Spleen (tissue), 11 donors: ENCODE measurements around the gene UBASH3B. TPM values are rescaled to one million over a fixed set of nuclear protein-coding genes. Genes with fewer than 3 reads are reported as not detected.

Experiments
- DNase-seq: peaks from one replicate; pipeline ENCODE4 v3.0.0-alpha.2; 2020
- H3K27ac ChIP-seq, 8 donors: fragments of 200-600 bp; sonication (generic) in 7 of 8; 1 replicate in 4 of 8; 2 replicates in 4 of 8; pipeline versions ENCODE4 v1.5.0 to v1.8.0; 2016 to 2021; ENCODE audit warnings: inconsistent platforms in 4 of 8, mild to moderate bottlenecking in 4 of 8, moderate library complexity in 1 of 8
- H3K27me3 ChIP-seq, 7 donors: fragments of 200-600 bp; sonication (generic) in 6 of 7; replicated peaks in 1 of 7; 1 replicate in 4 of 7; 2 replicates in 3 of 7; pipeline versions ENCODE4 v1.5.0 to v1.8.0; 2016 to 2021; ENCODE audit warnings: inconsistent platforms in 3 of 7, mild to moderate bottlenecking in 1 of 7
- H3K36me3 ChIP-seq, 6 donors: fragments of 200-600 bp; sonication (generic) in 5 of 6; 1 replicate in 4 of 6; 2 replicates in 2 of 6; pipeline versions ENCODE4 v1.5.0 to v1.8.0; 2016 to 2021; ENCODE audit warnings: inconsistent platforms in 2 of 6
- H3K4me1 ChIP-seq, 6 donors: fragments of 200-600 bp; sonication (generic) in 5 of 6; 1 replicate in 3 of 6; 2 replicates in 3 of 6; pipeline versions ENCODE4 v1.5.0 to v1.8.0; 2016 to 2021; ENCODE audit warnings: inconsistent platforms in 3 of 6
- H3K4me3 ChIP-seq, 8 donors: fragments of 200-600 bp; sonication (generic) in 7 of 8; 1 replicate in 4 of 8; 2 replicates in 4 of 8; pipeline versions ENCODE4 v1.5.0 to v1.8.0; 2016 to 2021; ENCODE audit warnings: inconsistent platforms in 4 of 8, mild to moderate bottlenecking in 4 of 8, moderate library complexity in 2 of 8
- H3K9me3 ChIP-seq, 8 donors: fragments of 200-600 bp; sonication (generic) in 7 of 8; 1 replicate in 4 of 8; 2 replicates in 4 of 8; pipeline versions ENCODE4 v1.5.0 to v1.8.0; 2016 to 2021; ENCODE audit warnings: inconsistent platforms in 4 of 8
- CTCF ChIP-seq, 11 experiments: fragments of 200-600 bp in 7 of 11; fragments of 450-650 bp in 4 of 11; sonication (generic) in 4 of 11; IDR thresholded peaks in 8 of 11; conservative IDR thresholded peaks in 3 of 11; 1 replicate in 7 of 11; 2 replicates in 4 of 11; pipeline versions ENCODE4 v1.4.0 to v1.8.0; 2016 to 2021; ENCODE audit warnings: antibody characterized with exemption in 11 of 11, inconsistent platforms in 4 of 11, mild to moderate bottlenecking in 1 of 11
- POLR2A ChIP-seq, 3 donors: fragments of 450-650 bp; IDR thresholded peaks; one replicate each; pipeline ENCODE4 v1.5.1; 2017; ENCODE audit warnings: antibody characterized with exemption in 3 of 3, mild to moderate bottlenecking in 1 of 3
- POLR2AphosphoS5 ChIP-seq, 3 donors: sonication (generic); formaldehyde crosslinking; IDR thresholded peaks; one replicate each; pipeline ENCODE4 v1.5.1; 2017; ENCODE audit warnings: antibody characterized with exemption in 3 of 3
- WGBS, 5 donors: extraction: QIAGEN DNeasy Blood & Tissue Kit in 3 of 5; methylation state at CpG; one replicate each; pipeline versions ENCODE4 v1.1.5 to v1.1.7; 2013 to 2018; 5-methylcytosine and 5-hydroxymethylcytosine counted together
- intact Hi-C: fragments of 100-400 bp; cut with DNase I; formaldehyde crosslinking; loops from one replicate; pipeline ENCODE4 v1.15.0; 2023; ENCODE audit warnings: low total_unique reads
- polyA plus RNA-seq, 3 donors: library from polyadenylated mRNA; stranded (reverse); fragments of 200-250 nt; gene quantifications; one replicate each; pipeline ENCODE4 v1.2.1, GENCODE V29; 2013
- total RNA-seq, 7 donors: library from RNA; depleted of rRNA in 3 of 7; stranded (reverse); fragments of >200 nt in 3 of 7; fragmentation: NEBNext Ultra II Directional in 4 of 7; extraction: Animal tissue kit (Norgen Biotek cat#: 25700) in 4 of 7; gene quantifications; one replicate each; pipeline versions ENCODE4 v1.1.0 to v1.2.1, GENCODE V29; 2016 to 2021
- donor health status: healthy with polysubstance abuse.
- donor health status: DM: no; HTN: no; CAD: no; lungs with moderate emphysema.
- donor health status: DM: no; HTN: no; CAD: no.
- donor health status: Bipolar disorder and iron deficiency.
- donor health status: healthy.
- donor health status: DM: no; HTN: no; CAD: no.
- donor health status: DM: yes; HTN: yes; CAD: no.

UBASH3B gene
- total and polyA plus RNA-seq, 10 donors, result 4.4 to 190 (median 77.9) TPM

- Histone ChIP-seq H3K27ac (peak overlapping the region; percentile 17 to 89 (median 85)), H3K36me3 (peaks cover 0 to 9% (median 0%) of the 10 kb centered on the region in 6 donors), H3K4me1 (peaks cover 43 to 100% (median 72%) of the 10 kb centered on the region in 6 donors), H3K27me3 (no peaks in the 10 kb centered on the region), H3K9me3 (no peaks in the 10 kb centered on the region), H3K4me3 (no peak overlapping the region)
- no peak for TF ChIP-seq POLR2A (IDR thresholded peaks at IDR 0.05)
- no peak for TF ChIP-seq POLR2AphosphoS5 (IDR thresholded peaks at IDR 0.05)
- TF ChIP-seq CTCF (IDR thresholded peaks at IDR 0.05 in 8 of 11, conservative IDR thresholded peaks at IDR 0.05 in 3 of 11), result no peak
- whole genome bisulfite sequencing, 5 donors, result 65 to 91% (median 71%) methylated on average over 6 of the region's 6 CpGs
- intact Hi-C loops, result no loop called here
- no peak for DNase-seq
These were observed 36.9 kb downstream of the UBASH3B start for GRCh38 chr11:122692444-122692843.

DNA sequence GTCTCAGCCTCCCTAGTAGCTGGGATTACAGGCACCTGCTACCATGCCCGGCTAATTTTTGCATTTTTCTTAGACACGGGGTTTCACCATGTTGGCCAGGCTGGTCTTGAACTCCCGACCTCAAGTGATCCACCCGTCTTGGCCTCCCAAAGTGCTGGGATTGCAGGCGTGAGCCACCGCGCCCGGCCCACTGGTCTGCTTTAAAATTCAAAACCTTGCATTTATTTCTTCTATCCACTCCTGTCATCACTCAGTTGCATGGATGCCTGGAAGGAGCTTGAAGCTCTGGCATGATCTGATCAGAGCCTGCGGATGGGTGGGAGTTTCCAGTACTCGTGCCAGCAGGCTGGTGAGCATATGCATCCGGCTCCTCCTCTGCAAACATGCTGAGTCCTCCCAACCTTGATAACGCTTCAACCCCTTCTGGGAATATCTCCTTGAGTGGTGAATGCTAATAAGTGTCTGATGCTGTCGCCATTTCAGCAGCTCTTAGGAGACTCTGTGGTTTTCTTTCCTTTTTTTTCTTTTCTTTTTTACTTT is 39.6 kb downstream of the UBASH3B start:
- TF ChIP-seq POLR2A (IDR thresholded peaks at IDR 0.05) (no peak), POLR2AphosphoS5 (IDR thresholded peaks at IDR 0.05) (peak in 2 of 3 donors; percentile 63 to 70)
- no peaks in the 10 kb centered on the region for H3K36me3 ChIP-seq
- DNase-seq, result no peak
- H3K27me3 ChIP-seq, result no peaks in the 10 kb centered on the region
- H3K4me1 ChIP-seq, result peaks cover 50 to 100% (median 81%) of the 10 kb centered on the region in 6 donors
- H3K27ac ChIP-seq, result peak overlapping the region in 6 of 8 donors; percentile 26 to 88 (median 80)
- no peak overlapping the region for H3K4me3 ChIP-seq
- 75 to 79% (median 76%) methylated on average over 13 of the region's 13 CpGs for WGBS, 5 donors
- intact Hi-C loops, result no loop called here
- H3K9me3 ChIP-seq, result no peaks in the 10 kb centered on the region

- Histone ChIP-seq H3K4me3 (peak overlapping the region in 1 of 8 donors; percentile 45), H3K27me3 (no peaks in the 10 kb centered on the region), H3K9me3 (no peaks in the 10 kb centered on the region), H3K36me3 (no peaks in the 10 kb centered on the region), H3K27ac (peak overlapping the region; percentile 11 to 88 (median 78)), H3K4me1 (peaks cover 41 to 100% (median 77%) of the 10 kb centered on the region in 6 donors)
- intact Hi-C loops, result no loop called here
- 17 to 55% (median 25%) methylated on average over 11 of the region's 11 CpGs for WGBS, 5 donors
- peak in 1 of 3 donors; percentile 53 for TF ChIP-seq POLR2AphosphoS5 (IDR thresholded peaks at IDR 0.05)
- no peak for TF ChIP-seq CTCF (IDR thresholded peaks at IDR 0.05 in 8 of 11, conservative IDR thresholded peaks at IDR 0.05 in 3 of 11)
- DNase-seq, result peak; percentile 82
These were observed 41.1 kb downstream of the UBASH3B start for GRCh38 chr11:122696662-122697061.

DNA sequence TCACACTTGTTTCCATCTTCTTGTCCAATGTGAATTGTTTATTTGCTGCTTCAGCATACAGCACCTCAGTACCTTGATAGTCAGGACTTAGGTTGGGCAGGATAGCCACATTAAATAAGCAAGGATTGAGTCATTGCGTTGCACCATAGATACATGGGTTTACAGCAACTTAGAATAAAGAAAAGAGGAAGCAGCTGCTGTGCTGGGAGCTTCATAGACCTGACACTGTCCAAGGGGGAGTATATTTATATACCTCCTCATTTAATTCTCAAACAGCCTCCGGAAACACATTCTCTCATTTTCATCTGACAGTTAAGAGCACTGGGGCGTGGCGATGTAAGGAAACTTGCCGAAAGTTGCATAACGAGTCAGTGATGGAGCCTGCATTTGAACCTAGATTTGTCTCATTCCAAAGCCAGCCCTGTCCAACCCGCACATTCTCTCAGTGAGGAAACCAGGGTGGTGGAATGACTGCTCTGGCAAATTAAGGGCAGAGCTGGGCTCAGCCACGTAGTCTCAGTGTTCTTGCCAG is 42.2 kb downstream of the UBASH3B start:
- H3K9me3 ChIP-seq, result no peaks in the 10 kb centered on the region
- 14 to 35% (median 22%) methylated on average over 8 of the region's 8 CpGs for WGBS, 5 donors
- H3K27ac ChIP-seq, result peak overlapping the region; percentile 10 to 88 (median 78)
- no peak for DNase-seq
- TF ChIP-seq POLR2AphosphoS5 (IDR thresholded peaks at IDR 0.05) (peak in 1 of 3 donors; percentile 61), POLR2A (IDR thresholded peaks at IDR 0.05) (no peak)
- H3K4me1 ChIP-seq, result peaks cover 35 to 94% (median 68%) of the 10 kb centered on the region in 6 donors
- H3K27me3 ChIP-seq, result no peaks in the 10 kb centered on the region
- H3K36me3 ChIP-seq, result peaks cover 0 to 4% (median 0%) of the 10 kb centered on the region in 6 donors
- H3K4me3 ChIP-seq, result peak overlapping the region in 2 of 8 donors; percentile 2 to 45
- intact Hi-C loops, result no loop called here

GRCh38 chr11:122698392-122698791 is 42.9 kb downstream of the UBASH3B start:
- 75 to 82% (median 80%) methylated on average over 3 of the region's 3 CpGs for WGBS, 5 donors
- Histone ChIP-seq H3K9me3 (no peaks in the 10 kb centered on the region), H3K4me3 (peak overlapping the region in 1 of 8 donors; percentile 45), H3K4me1 (peaks cover 34 to 89% (median 67%) of the 10 kb centered on the region in 6 donors), H3K27ac (peak overlapping the region; percentile 10 to 88 (median 78)), H3K36me3 (peaks cover 0 to 11% (median 0%) of the 10 kb centered on the region in 6 donors), H3K27me3 (no peaks in the 10 kb centered on the region)
- intact Hi-C loops, result no loop called here
- no peak for DNase-seq
- TF ChIP-seq POLR2AphosphoS5 (IDR thresholded peaks at IDR 0.05) (no peak), CTCF (IDR thresholded peaks at IDR 0.05 in 8 of 11, conservative IDR thresholded peaks at IDR 0.05 in 3 of 11) (no peak), POLR2A (IDR thresholded peaks at IDR 0.05) (no peak)
